Caco-2 (cell line): ENCODE data around the gene CYP1A1. TPM values are rescaled to one million over a fixed set of nuclear protein-coding genes. Genes with fewer than 3 reads are reported as not detected.

ENCODE experiments used
- BruUV-seq: library from RNA; stranded (reverse); fragments of 400-500 nt; replicated peaks from 2 replicates; lab custom pipeline; 2021; lab: Mats Ljungman, UMichigan
- CTCF ChIA-PET: fragments of 300-600 bp; sonication (Branson Sonifier 250); formaldehyde crosslinking; loops from one replicate; lab custom pipeline; 2022; ENCODE audit warnings: antibody characterized with exemption; lab: Charles Lee
- POLR2A ChIA-PET: fragments of 300-600 bp; sonication (Branson Sonifier 250); formaldehyde crosslinking; loops from one replicate; lab custom pipeline; 2022; ENCODE audit warnings: antibody characterized with exemption; lab: Charles Lee
- DNase-seq, 2 experiments: peaks; one replicate each; pipeline versions ENCODE4 v3.0.0 to v3.0.0-alpha.2; 2020 to 2022
- H3K27me3 ChIP-seq: replicated peaks from 2 replicates; pipeline ENCODE4 v1.6.0; 2011; ENCODE audit warnings: low read length; ENCODE audit not compliant: control insufficient read depth, insufficient read depth
- H3K36me3 ChIP-seq: 2 replicates; pipeline ENCODE4 v1.5.1; 2011; ENCODE audit warnings: low read length; ENCODE audit not compliant: control insufficient read depth, insufficient read depth
- H3K4me1 ChIP-seq: fragments of 250-450 bp; sonication (Bioruptor Pico); 2 replicates; pipeline ENCODE4 v1.5.1; 2020; ENCODE audit warnings: mild to moderate bottlenecking
- H3K4me3 ChIP-seq: 2 replicates; pipeline ENCODE4 v1.5.1; 2011; ENCODE audit warnings: low read depth, mild to moderate bottlenecking, control low read depth, low read length
- H3K9me3 ChIP-seq: fragments of 250-450 bp; sonication (Bioruptor Pico); 2 replicates; pipeline ENCODE4 v1.5.1; 2020; ENCODE audit warnings: mild to moderate bottlenecking, moderate library complexity
- H3K27ac Mint-ChIP-seq: one replicate; pipeline ENCODE4 v1.8.0; 2022; ENCODE audit warnings: mixed read lengths; ENCODE audit not compliant: unreplicated experiment
- H3K27me3 Mint-ChIP-seq: one replicate; pipeline ENCODE4 v1.8.0; 2022; ENCODE audit warnings: mixed read lengths; ENCODE audit not compliant: insufficient read depth, unreplicated experiment
- H3K36me3 Mint-ChIP-seq: one replicate; pipeline ENCODE4 v1.8.0; 2022; ENCODE audit warnings: mild to moderate bottlenecking, mixed read lengths; ENCODE audit not compliant: insufficient read depth, unreplicated experiment
- H3K4me1 Mint-ChIP-seq: one replicate; pipeline ENCODE4 v1.8.0; 2022; ENCODE audit warnings: low read depth, mixed read lengths; ENCODE audit not compliant: unreplicated experiment
- H3K4me3 Mint-ChIP-seq: one replicate; pipeline ENCODE4 v1.8.0; 2022; ENCODE audit warnings: mild to moderate bottlenecking, moderate library complexity, mixed read lengths; ENCODE audit not compliant: unreplicated experiment
- H3K9me3 Mint-ChIP-seq: one replicate; pipeline ENCODE4 v1.8.0; 2022; ENCODE audit warnings: mixed read lengths; ENCODE audit not compliant: unreplicated experiment
- CTCF ChIP-seq, 2 experiments: fragments of 200-600 bp in 1 of 2; IDR thresholded peaks; 1 replicate in 1 of 2; 2 replicates in 1 of 2; pipeline versions ENCODE4 v1.5.1 to v1.8.0; 2011 to 2022; ENCODE audit warnings: antibody characterized with exemption in 1 of 2, control low read depth in 1 of 2, inconsistent platforms in 1 of 2, low read depth in 1 of 2, low read length in 1 of 2, mild to moderate bottlenecking in 1 of 2, moderate library complexity in 1 of 2; ENCODE audit not compliant: insufficient read depth in 1 of 2, severe bottlenecking in 1 of 2, unreplicated experiment in 1 of 2
- intact Hi-C: fragments of 100-400 bp; cut with micrococcal nuclease; formaldehyde crosslinking; loops from one replicate; pipeline ENCODE4 v1.10.0; 2022; ENCODE audit not compliant: unreplicated experiment
- total RNA-seq: library from RNA; stranded (reverse); gene quantifications from 2 replicates; pipeline ENCODE4 v1.2.3, GENCODE V29; 2022

Gene CYP1A1
- total RNA-seq, 1 experiment from 2014 or later = 73.8 TPM

GRCh38 chr15:74768771-74769342 is 43.5 kb upstream of the CYP1A1 start:
- DNase-seq = peak; percentile 74 to 75
- ChIA-PET CTCF (interaction anchor here (0.6 to 8.2 kb wide), 32 partner anchors 8 to 428 kb away, joined by 3 to 211 read pairs (median 3); partner anchors contain the start of genes CSK, CYP1A1, FAM219B and RPP25), POLR2A (interaction anchor here (0.6 to 1.6 kb wide), 4 partner anchors 38 to 130 kb away, joined by 3 to 7 read pairs (median 4); partner anchors contain the start of gene CYP1A1)
- H3K9me3 ChIP-seq = no peaks in the 10 kb centered on the region
- Mint-ChIP-seq H3K4me1 (peaks cover 7% of the 10 kb centered on the region), H3K27ac (peak overlapping the region; percentile 58), H3K36me3 (no peaks in the 10 kb centered on the region), H3K27me3 (no peaks in the 10 kb centered on the region), H3K4me3 (peak overlapping the region; percentile 52), H3K9me3 (no peaks in the 10 kb centered on the region)
- no peaks in the 10 kb centered on the region for H3K27me3 ChIP-seq
- intact Hi-C loops = loop anchor here (1.0 to 2.0 kb wide), 4 partner anchors 42 to 394 kb away; no protein-coding TSS in a partner anchor
- no peaks in the 10 kb centered on the region for H3K36me3 ChIP-seq
- peaks cover 4% of the 10 kb centered on the region; the same call in 1 of the 2 replicates for H3K4me1 ChIP-seq
- no peak overlapping the region for H3K4me3 ChIP-seq
- BruUV-seq = no TSS peak
- peak; percentile 77 to 78 for TF ChIP-seq CTCF (IDR thresholded peaks at IDR 0.05; ENCODE audit: insufficient read depth in 1 of 2, low read depth in 1 of 2, low read length in 1 of 2, severe bottlenecking in 1 of 2, unreplicated experiment in 1 of 2)

- Mint-ChIP-seq H3K9me3 (no peaks in the 10 kb centered on the region), H3K27ac (peak overlapping the region; percentile 58)
- CTCF ChIA-PET = interaction anchor here (0.6 to 8.2 kb wide), 21 partner anchors 9 to 186 kb away, joined by 3 to 211 read pairs (median 4); partner anchors contain the start of genes CSK, CYP1A1 and ULK3
Measured at GRCh38 chr15:74768099-74768770, 42.9 kb upstream of the CYP1A1 start.

More at GRCh38 chr15:74768099-74768770, 42.9 kb upstream of the CYP1A1 start:
- Histone ChIP-seq H3K4me3 (no peak overlapping the region), H3K36me3 (no peaks in the 10 kb centered on the region), H3K4me1 (peaks cover 7% of the 10 kb centered on the region), H3K27me3 (no peaks in the 10 kb centered on the region), H3K9me3 (no peaks in the 10 kb centered on the region)
- H3K4me3 Mint-ChIP-seq = peak overlapping the region; percentile 52
- intact Hi-C loops = loop anchor here (2.0 kb wide), 3 partner anchors 41 to 393 kb away; no protein-coding TSS in a partner anchor
- POLR2A ChIA-PET = interaction anchor here (0.6 to 1.6 kb wide), 4 partner anchors 37 to 129 kb away, joined by 3 to 7 read pairs (median 4); partner anchors contain the start of gene CYP1A1
- DNase-seq = no peak
- H3K4me1 Mint-ChIP-seq = peaks cover 7% of the 10 kb centered on the region
- H3K27me3 Mint-ChIP-seq = no peaks in the 10 kb centered on the region
- no peaks in the 10 kb centered on the region for H3K36me3 Mint-ChIP-seq
- no TSS peak for BruUV-seq
- TF ChIP-seq CTCF (IDR thresholded peaks at IDR 0.05; ENCODE audit: insufficient read depth in 1 of 2, low read depth in 1 of 2, low read length in 1 of 2, severe bottlenecking in 1 of 2, unreplicated experiment in 1 of 2) = no peak
